ENCODE data around the gene QTRT2. TPM values are rescaled to one million over a fixed set of nuclear protein-coding genes. Genes with fewer than 3 reads are reported as not detected.

The QTRT2 gene
- total and polyA plus RNA-seq, 9 of the 15 experiments (the other 6 are each of a cell fraction or from before 2014, with no cell fraction given) = 10.2 to 25.1 (median 17.3) TPM

DNA sequence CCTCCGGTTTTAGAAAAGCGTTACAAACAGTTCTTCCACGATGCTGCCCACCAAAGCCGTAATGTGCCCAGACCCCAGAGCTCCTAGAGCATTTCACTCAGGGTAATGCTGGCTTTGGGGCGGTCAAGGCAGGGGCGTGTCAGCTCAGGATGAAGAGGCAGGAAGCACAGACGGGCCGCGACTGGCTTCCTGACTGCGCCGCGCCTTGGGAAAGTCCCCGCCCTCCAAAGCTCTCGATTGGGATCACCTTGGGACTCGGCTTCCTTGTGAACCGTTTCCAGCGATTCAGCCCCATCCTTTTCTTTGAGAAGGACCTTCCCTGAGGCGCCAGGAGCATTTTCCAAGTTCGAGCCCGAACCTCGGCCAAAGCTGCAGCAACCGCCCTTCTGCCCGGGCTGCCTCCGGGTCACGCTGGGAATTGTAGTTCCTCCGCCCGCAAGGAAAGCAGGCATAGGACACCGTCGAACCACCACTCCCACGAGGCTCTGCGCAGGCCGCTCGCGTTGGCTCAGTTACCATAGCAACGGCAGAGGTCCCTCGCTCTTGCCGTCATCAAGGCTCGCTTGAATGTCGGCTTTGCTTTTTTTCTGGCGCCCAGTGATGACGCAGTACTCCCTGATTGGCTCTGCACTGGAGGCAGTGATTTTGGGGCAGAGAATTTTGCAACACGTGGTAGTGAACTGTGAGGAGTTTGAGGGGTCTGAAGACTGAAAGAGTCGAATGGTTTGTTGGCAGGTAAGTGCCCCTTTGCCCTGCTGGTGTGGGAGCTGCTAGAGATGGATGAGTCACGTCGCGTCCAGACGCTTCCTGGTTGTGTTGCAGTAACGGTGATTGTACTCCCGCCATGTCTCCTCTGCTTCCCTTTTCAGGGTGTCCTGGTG lies at the start of gene QTRT2, which contains the start of gene CCDC191 (continued):
- no peak for TF ChIP-seq ZNF146 (CRISPR knock-in tag; IDR thresholded peaks at IDR 0.05; ENCODE audit: unreplicated experiment)
- no peak for TF ChIP-seq ZC3H11A (IDR thresholded peaks at IDR 0.05; ENCODE audit: low read depth, low read length)
- TF ChIP-seq SRSF9 (IDR thresholded peaks at IDR 0.05; ENCODE audit: borderline replicate concordance, low read depth, low read length) = no peak
- TF ChIP-seq, protein P1, sequence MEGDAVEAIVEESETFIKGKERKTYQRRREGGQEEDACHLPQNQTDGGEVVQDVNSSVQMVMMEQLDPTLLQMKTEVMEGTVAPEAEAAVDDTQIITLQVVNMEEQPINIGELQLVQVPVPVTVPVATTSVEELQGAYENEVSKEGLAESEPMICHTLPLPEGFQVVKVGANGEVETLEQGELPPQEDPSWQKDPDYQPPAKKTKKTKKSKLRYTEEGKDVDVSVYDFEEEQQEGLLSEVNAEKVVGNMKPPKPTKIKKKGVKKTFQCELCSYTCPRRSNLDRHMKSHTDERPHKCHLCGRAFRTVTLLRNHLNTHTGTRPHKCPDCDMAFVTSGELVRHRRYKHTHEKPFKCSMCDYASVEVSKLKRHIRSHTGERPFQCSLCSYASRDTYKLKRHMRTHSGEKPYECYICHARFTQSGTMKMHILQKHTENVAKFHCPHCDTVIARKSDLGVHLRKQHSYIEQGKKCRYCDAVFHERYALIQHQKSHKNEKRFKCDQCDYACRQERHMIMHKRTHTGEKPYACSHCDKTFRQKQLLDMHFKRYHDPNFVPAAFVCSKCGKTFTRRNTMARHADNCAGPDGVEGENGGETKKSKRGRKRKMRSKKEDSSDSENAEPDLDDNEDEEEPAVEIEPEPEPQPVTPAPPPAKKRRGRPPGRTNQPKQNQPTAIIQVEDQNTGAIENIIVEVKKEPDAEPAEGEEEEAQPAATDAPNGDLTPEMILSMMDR (IDR thresholded peaks at IDR 0.05 in 2 of 3, conservative IDR thresholded peaks at IDR 0.05 in 1 of 3; ENCODE audit: insufficient read depth in 2 of 3, low read depth in 1 of 3, low read length in 3 of 3) = no peak
- no peak for TF ChIP-seq KAT7 (CRISPR knock-in tag; IDR thresholded peaks at IDR 0.05; ENCODE audit: borderline replicate concordance)
- TF ChIP-seq, protein P2, sequence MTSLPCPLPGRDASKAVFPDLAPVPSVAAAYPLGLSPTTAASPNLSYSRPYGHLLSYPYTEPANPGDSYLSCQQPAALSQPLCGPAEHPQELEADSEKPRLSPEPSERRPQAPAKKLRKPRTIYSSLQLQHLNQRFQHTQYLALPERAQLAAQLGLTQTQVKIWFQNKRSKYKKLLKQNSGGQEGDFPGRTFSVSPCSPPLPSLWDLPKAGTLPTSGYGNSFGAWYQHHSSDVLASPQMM (CRISPR knock-in tag; IDR thresholded peaks at IDR 0.05) = no peak
- TF ChIP-seq SRSF1 (IDR thresholded peaks at IDR 0.05; ENCODE audit: low read depth, low read length) = no peak
- TF ChIP-seq TCF7L2 (IDR thresholded peaks at IDR 0.05; ENCODE audit: low read depth, low read length) = no peak; the same call in 1 of the 2 replicates
- TF ChIP-seq PHF21A (IDR thresholded peaks at IDR 0.05; ENCODE audit: borderline replicate concordance, low read depth) = peak; percentile 99
- TF ChIP-seq, protein P3, sequence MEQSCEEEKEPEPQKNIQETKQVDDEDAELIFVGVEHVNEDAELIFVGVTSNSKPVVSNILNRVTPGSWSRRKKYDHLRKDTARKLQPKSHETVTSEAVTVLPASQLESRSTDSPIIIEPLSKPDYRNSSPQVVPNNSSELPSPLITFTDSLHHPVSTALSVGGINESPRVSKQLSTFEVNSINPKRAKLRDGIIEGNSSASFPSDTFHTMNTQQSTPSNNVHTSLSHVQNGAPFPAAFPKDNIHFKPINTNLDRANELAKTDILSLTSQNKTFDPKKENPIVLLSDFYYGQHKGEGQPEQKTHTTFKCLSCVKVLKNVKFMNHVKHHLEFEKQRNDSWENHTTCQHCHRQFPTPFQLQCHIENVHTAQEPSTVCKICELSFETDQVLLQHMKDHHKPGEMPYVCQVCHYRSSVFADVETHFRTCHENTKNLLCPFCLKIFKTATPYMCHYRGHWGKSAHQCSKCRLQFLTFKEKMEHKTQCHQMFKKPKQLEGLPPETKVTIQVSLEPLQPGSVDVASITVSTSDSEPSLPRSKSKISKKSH (CRISPR knock-in tag; IDR thresholded peaks at IDR 0.05) = no peak
- peak; percentile 95 for TF ChIP-seq FOXJ2 (tag; IDR thresholded peaks at IDR 0.05)
- TF ChIP-seq, protein P4, sequence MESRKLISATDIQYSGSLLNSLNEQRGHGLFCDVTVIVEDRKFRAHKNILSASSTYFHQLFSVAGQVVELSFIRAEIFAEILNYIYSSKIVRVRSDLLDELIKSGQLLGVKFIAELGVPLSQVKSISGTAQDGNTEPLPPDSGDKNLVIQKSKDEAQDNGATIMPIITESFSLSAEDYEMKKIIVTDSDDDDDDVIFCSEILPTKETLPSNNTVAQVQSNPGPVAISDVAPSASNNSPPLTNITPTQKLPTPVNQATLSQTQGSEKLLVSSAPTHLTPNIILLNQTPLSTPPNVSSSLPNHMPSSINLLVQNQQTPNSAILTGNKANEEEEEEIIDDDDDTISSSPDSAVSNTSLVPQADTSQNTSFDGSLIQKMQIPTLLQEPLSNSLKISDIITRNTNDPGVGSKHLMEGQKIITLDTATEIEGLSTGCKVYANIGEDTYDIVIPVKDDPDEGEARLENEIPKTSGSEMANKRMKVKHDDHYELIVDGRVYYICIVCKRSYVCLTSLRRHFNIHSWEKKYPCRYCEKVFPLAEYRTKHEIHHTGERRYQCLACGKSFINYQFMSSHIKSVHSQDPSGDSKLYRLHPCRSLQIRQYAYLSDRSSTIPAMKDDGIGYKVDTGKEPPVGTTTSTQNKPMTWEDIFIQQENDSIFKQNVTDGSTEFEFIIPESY (CRISPR knock-in tag; IDR thresholded peaks at IDR 0.05) = no peak
- TF ChIP-seq, protein P5, sequence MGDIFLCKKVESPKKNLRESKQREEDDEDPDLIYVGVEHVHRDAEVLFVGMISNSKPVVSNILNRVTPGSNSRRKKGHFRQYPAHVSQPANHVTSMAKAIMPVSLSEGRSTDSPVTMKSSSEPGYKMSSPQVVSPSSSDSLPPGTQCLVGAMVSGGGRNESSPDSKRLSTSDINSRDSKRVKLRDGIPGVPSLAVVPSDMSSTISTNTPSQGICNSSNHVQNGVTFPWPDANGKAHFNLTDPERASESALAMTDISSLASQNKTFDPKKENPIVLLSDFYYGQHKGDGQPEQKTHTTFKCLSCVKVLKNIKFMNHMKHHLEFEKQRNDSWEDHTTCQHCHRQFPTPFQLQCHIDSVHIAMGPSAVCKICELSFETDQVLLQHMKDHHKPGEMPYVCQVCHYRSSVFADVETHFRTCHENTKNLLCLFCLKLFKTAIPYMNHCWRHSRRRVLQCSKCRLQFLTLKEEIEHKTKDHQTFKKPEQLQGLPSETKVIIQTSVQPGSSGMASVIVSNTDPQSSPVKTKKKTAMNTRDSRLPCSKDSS (IDR thresholded peaks at IDR 0.05; ENCODE audit: low read depth, partially characterized antibody) = no peak
- TF ChIP-seq, protein P6, sequence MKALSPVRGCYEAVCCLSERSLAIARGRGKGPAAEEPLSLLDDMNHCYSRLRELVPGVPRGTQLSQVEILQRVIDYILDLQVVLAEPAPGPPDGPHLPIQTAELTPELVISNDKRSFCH (CRISPR knock-in tag; IDR thresholded peaks at IDR 0.05) = no peak
- TF ChIP-seq, protein P6 (tag; IDR thresholded peaks at IDR 0.05) = 0 out of 2 replicates have a peak, but pooled peaks have one; percentile 36
- TF ChIP-seq KDM4B (IDR thresholded peaks at IDR 0.05; ENCODE audit: borderline replicate concordance in 2 of 2, low read depth in 1 of 2) = no peak
- peak; percentile 74 to 94 for TF ChIP-seq RCOR1 (IDR thresholded peaks at IDR 0.05; ENCODE audit: borderline replicate concordance in 1 of 2, low read depth in 2 of 2, low read length in 2 of 2)
- TF ChIP-seq GTF2E2 (tag; IDR thresholded peaks at IDR 0.05) = no peak
- TF ChIP-seq ZNF354B (CRISPR knock-in tag; IDR thresholded peaks at IDR 0.05) = no peak

Measured in K562 (cell line).